Measurements from ENCODE around the gene KCNN3. TPM values are rescaled to one million over a fixed set of nuclear protein-coding genes. Genes with fewer than 3 reads are reported as not detected.
A peak's percentile ranks its signal among the peaks of the same experiment; 100 is the strongest.

Gene KCNN3
- total RNA-seq, 1 donor from 2014 or later = 0.92 TPM

DNA sequence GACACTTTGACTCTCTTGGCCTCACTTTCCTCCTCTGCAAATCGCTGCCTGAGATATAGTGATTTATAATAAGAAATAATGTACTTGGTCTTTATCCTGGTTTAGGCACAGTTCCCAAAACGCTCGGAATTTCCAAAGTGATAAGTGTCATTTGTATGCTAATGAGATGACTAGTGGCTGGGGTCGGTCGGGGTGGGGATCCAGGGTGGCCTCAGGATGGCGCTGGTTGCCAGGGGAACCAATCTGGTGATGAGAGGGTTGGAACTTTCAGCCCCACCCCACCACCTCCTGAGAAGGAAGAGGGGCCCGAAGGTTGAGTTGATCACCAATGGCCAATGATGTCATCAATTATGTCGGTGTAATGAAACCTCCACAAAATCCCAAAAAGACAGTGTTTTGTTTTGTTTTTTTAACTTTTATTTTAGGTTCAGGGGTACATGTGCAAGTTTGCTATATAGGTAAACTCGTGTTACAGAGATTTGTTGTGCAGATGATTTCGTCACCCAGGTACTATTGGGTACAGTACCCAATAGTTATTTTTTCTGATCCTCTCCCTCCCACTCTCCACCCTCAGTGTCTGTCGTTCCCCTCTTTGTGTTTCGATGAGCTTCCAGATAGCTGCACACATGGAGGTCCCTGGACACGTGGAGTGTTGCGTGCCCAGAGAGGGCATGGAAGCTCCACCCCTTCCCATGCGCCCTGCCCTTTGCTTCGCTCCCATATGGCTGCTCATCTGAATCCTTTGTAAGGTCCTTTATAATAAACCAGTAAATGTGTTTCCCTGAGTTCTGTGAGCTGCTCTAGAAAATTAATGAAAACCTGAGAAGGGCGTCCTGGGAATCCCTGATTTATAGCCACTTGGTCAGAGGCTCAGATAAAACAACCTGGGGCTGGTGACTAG, 97.2 kb downstream of the KCNN3 start:
- H3K27ac Mint-ChIP-seq (ENCODE audit: unreplicated experiment) = no peak overlapping the region
- H3K27me3 Mint-ChIP-seq (ENCODE audit: low read depth) = peaks cover 21% of the 10 kb centered on the region
- TF ChIP-seq CTCF (IDR thresholded peaks at IDR 0.05) = no peak
- peaks cover 2% of the 10 kb centered on the region for H3K36me3 Mint-ChIP-seq (ENCODE audit: low read depth)
- H3K4me1 Mint-ChIP-seq (ENCODE audit: low read depth) = peaks cover 8% of the 10 kb centered on the region
- no peak for DNase-seq (ENCODE audit: low spot score)
- no peak overlapping the region for H3K4me3 Mint-ChIP-seq (ENCODE audit: unreplicated experiment)
- no peaks in the 10 kb centered on the region for H3K9me3 Mint-ChIP-seq (ENCODE audit: low read depth)

DNA sequence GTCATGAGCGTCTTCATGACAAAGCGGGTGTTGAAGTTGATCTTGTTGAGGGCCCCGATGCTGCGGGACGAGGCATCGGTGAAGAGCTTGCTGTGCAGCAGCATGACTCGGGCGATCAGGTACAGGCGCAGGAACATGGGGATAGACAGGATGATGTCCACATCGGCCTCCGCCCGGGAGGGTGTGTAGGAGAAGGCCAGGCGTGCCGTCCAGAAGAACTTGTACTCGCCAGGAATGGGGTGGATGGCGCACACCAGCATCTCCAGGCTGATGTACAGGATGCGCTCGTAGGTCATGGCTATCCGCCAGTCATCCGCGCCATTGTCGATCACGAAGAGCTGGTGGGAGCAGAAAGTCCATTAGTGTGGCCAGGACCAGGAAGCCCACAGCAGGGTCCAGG, 98.0 kb downstream of the KCNN3 start:
- DNase-seq (ENCODE audit: low spot score) = peak; percentile 93
- peaks cover 16% of the 10 kb centered on the region for H3K4me1 Mint-ChIP-seq (ENCODE audit: low read depth)
- no peak overlapping the region for H3K27ac Mint-ChIP-seq (ENCODE audit: unreplicated experiment)
- no peak overlapping the region for H3K4me3 Mint-ChIP-seq (ENCODE audit: unreplicated experiment)
- peaks cover 21% of the 10 kb centered on the region for H3K27me3 Mint-ChIP-seq (ENCODE audit: low read depth)
- H3K9me3 Mint-ChIP-seq (ENCODE audit: low read depth) = no peaks in the 10 kb centered on the region
- peaks cover 2% of the 10 kb centered on the region for H3K36me3 Mint-ChIP-seq (ENCODE audit: low read depth)
- no peak for TF ChIP-seq CTCF (IDR thresholded peaks at IDR 0.05)

DNA sequence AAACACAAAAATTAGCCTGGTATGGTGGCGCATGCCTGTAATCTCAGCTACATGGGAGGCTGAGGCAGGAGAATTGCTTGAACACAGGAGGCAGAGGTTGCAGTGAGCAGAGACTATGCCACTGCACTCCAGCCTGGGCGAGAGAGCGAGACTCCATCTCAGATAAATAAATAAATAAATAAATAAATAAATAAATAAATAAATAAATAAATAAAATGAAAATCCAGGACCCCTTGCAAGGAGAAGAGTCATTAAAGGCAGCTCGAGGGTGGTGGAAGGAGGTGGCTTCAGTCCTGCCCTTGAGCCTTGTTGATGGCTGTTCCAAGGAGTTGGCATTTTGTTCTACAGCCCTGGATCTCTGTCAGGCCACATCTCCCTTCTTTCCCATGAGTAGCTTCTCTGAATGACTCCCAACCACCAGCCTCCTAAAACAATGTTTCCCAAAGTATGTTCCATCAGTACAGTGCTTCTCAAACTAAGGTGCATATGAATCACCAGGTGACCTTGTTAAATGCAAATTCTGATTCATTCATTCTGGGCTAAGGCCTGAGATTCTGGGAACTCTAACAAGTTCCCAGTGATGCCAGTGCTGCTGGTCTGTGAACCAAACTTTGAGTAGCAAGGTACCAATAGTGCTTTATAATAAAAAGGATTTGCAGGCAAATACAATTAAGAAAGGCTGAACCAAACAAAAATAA, 99.0 kb downstream of the KCNN3 start:
- Mint-ChIP-seq H3K36me3 (ENCODE audit: low read depth) (peaks cover 2% of the 10 kb centered on the region), H3K4me1 (ENCODE audit: low read depth) (peaks cover 18% of the 10 kb centered on the region), H3K9me3 (ENCODE audit: low read depth) (no peaks in the 10 kb centered on the region), H3K27me3 (ENCODE audit: low read depth) (peaks cover 22% of the 10 kb centered on the region), H3K27ac (ENCODE audit: unreplicated experiment) (no peak overlapping the region), H3K4me3 (ENCODE audit: unreplicated experiment) (no peak overlapping the region)
- peak; percentile 11 for DNase-seq (ENCODE audit: low spot score)
- no peak for TF ChIP-seq CTCF (IDR thresholded peaks at IDR 0.05)

DNA sequence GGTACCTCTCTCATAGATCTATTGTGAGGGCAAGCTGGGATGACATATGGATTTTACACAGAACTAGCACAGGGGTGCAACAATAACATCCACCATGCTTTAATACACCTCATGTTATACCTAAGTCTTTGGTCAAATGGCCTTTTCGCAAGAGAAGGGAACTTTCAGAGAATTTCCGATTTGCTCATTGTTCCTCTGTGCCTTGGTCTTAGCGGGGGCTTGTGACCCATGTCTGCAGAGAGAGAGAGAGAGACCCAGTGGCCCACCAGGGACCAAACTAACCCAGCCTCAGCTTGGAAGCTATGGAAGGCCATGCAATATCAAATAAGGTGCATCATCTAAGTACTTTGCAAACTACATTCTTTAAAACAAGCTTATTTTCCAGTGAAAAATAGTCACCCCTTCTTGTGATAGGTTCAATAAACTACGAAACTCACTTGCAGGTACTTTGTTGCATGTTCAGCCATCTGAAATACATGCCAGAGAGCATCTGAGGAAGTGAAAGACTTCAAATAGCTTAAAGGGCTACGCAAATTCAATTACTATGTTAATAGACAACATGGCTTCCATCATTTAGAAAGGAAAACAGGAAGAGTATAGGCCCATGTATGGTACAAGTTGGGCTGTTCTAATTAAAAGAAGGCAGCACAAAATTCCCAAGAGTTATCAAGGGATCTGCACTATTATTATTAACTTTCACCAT, 100.7 kb downstream of the KCNN3 start:
- H3K27ac Mint-ChIP-seq (ENCODE audit: unreplicated experiment) = no peak overlapping the region
- no peak for DNase-seq (ENCODE audit: low spot score)
- peaks cover 36% of the 10 kb centered on the region for H3K27me3 Mint-ChIP-seq (ENCODE audit: low read depth)
- H3K9me3 Mint-ChIP-seq (ENCODE audit: low read depth) = no peaks in the 10 kb centered on the region
- peaks cover 2% of the 10 kb centered on the region for H3K36me3 Mint-ChIP-seq (ENCODE audit: low read depth)
- H3K4me3 Mint-ChIP-seq (ENCODE audit: unreplicated experiment) = no peak overlapping the region
- TF ChIP-seq CTCF (IDR thresholded peaks at IDR 0.05) = no peak
- H3K4me1 Mint-ChIP-seq (ENCODE audit: low read depth) = peaks cover 18% of the 10 kb centered on the region
